ENCODE data around the gene SAMD1. TPM values are rescaled to one million over a fixed set of nuclear protein-coding genes. Genes with fewer than 3 reads are reported as not detected.

SAMD1 gene
- total RNA-seq, 4 donors from 2014 or later: 8.6 to 22.5 (median 10.8) TPM

- no peak for TF ChIP-seq CTCF (IDR thresholded peaks at IDR 0.05)
- no peak for DNase-seq (ENCODE audit: low spot score)
- ATAC-seq (ENCODE audit: low FRiP score): no peak
Observed at GRCh38 chr19:14061081-14061749, 29.3 kb downstream of the SAMD1 start.

- ATAC-seq (ENCODE audit: low FRiP score) (no peak), DNase-seq (ENCODE audit: low spot score) (no peak)
- TF ChIP-seq CTCF (IDR thresholded peaks at IDR 0.05): no peak
Observed at GRCh38 chr19:14059652-14060155, 30.8 kb downstream of the SAMD1 start.

- DNase-seq (ENCODE audit: low spot score) (no peak), ATAC-seq (ENCODE audit: low FRiP score) (no peak)
- TF ChIP-seq CTCF (IDR thresholded peaks at IDR 0.05): no peak
Observed at GRCh38 chr19:14059093-14059480, 31.5 kb downstream of the SAMD1 start.

- TF ChIP-seq CTCF (IDR thresholded peaks at IDR 0.05): no peak
- no peak for ATAC-seq (ENCODE audit: low FRiP score)
- DNase-seq (ENCODE audit: low spot score): no peak
Observed at GRCh38 chr19:14058182-14059092, 32.1 kb downstream of the SAMD1 start.

- no peak for DNase-seq (ENCODE audit: low spot score)
- no peak for ATAC-seq (ENCODE audit: low FRiP score)
- TF ChIP-seq CTCF (IDR thresholded peaks at IDR 0.05): no peak
Observed at GRCh38 chr19:14056741-14057356, 33.7 kb downstream of the SAMD1 start.

- no peak for DNase-seq (ENCODE audit: low spot score)
Observed at GRCh38 chr19:14056069-14056666, 34.4 kb downstream of the SAMD1 start.

More at GRCh38 chr19:14056069-14056666, 34.4 kb downstream of the SAMD1 start:
- TF ChIP-seq CTCF (IDR thresholded peaks at IDR 0.05): no peak
- ATAC-seq (ENCODE audit: low FRiP score): no peak

All from omental fat pad (tissue), 4 donors.